D721Med (cell line): Measurements from ENCODE around the gene HSF2BP.

Experiments used
- DNase-seq: peaks from one replicate; pipeline ENCODE4 v3.0.0; 2011; ENCODE audit warnings: low spot score; ENCODE audit not compliant: insufficient read length
- FAIRE-seq: peaks from 2 replicates; lab custom pipeline; 2011; peaks lifted over from hg19 to GRCh38; lab: Jason Lieb, UNC
- TF ChIP-seq, protein P1 (sequence below): IDR thresholded peaks from 2 replicates; pipeline ENCODE4 v1.5.1; 2012; ENCODE audit warnings: mild to moderate bottlenecking, control low read depth; ENCODE audit not compliant: insufficient read depth; ENCODE audit errors: missing control alignments

HSF2BP gene

DNA sequence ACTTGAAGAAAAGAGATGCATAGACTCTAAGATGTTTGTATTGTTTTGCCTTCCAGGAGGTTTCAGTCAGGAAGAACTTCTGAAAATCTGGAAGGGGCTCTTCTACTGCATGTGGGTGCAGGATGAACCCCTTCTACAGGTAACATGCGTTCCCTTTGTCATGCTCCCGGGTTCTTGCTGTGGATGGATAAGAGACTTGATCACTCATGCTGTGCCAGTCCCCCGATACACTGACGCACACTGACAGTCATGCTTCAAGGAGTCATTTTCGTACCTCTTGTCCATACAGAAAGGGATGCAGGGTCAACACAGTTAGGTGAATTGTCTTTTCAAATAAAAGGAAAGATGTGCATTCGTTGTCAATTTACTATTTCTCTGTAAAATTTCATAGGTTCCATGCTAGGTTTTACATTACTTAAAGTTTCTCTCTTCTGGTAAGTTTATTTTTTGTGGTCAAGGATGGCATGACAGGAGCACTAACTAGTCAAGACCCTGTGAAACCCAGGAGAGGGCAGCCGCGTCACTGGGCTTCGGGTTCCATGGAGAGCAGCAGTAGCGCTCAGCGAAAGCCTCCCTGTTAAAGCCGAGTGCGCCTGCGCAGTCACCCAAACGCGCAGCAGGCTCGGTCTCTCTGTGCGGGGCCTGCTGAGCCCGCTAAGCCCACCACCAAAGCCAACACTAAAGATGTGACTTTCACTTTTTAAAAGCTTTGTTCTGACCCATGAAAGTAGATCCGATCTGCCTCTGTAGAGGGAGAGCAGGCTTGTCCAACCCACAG is 10.7 kb upstream of the HSF2BP start:
- TF ChIP-seq, protein P1, sequence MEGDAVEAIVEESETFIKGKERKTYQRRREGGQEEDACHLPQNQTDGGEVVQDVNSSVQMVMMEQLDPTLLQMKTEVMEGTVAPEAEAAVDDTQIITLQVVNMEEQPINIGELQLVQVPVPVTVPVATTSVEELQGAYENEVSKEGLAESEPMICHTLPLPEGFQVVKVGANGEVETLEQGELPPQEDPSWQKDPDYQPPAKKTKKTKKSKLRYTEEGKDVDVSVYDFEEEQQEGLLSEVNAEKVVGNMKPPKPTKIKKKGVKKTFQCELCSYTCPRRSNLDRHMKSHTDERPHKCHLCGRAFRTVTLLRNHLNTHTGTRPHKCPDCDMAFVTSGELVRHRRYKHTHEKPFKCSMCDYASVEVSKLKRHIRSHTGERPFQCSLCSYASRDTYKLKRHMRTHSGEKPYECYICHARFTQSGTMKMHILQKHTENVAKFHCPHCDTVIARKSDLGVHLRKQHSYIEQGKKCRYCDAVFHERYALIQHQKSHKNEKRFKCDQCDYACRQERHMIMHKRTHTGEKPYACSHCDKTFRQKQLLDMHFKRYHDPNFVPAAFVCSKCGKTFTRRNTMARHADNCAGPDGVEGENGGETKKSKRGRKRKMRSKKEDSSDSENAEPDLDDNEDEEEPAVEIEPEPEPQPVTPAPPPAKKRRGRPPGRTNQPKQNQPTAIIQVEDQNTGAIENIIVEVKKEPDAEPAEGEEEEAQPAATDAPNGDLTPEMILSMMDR, result no peak
- FAIRE-seq, result no peak

DNA sequence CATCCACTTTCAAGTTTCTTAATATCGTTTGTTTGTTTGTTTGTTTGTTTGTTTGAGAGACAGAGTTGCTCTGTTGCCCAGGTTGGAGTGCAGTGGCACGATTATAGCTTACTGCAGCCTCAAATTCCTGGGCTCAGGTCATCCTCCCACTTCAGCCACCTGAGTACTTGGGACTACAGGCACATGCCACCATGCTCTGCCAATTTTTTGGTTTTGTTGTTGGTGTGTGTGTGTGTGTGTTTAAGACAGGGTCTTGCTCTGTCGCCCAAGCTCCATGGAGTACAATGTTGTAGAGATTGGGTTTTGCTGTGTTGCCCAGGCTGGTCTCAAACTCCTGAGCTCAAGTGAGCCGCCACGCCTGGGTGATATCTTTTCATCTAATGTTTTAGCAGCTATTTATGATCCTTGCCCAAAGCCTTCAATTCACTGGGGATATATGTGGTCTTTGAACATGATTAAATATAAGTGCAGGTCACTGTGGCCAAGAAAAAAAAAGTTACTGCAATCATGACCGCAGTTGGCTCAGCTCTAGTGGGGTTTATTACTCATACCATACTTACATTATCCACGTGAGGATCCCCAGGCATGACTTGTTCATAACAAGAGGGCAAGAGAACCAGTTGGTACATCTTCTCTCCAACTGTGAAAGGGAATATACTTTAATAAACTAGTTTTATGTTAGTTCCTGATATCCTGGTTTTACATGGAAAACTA is 8.1 kb upstream of the HSF2BP start:
- DNase-seq (no peak), FAIRE-seq (no peak)
- TF ChIP-seq, protein P1, result no peak

More for the DNA sequence above, 10.7 kb upstream of the HSF2BP start:
- DNase-seq, result no peak

DNA sequence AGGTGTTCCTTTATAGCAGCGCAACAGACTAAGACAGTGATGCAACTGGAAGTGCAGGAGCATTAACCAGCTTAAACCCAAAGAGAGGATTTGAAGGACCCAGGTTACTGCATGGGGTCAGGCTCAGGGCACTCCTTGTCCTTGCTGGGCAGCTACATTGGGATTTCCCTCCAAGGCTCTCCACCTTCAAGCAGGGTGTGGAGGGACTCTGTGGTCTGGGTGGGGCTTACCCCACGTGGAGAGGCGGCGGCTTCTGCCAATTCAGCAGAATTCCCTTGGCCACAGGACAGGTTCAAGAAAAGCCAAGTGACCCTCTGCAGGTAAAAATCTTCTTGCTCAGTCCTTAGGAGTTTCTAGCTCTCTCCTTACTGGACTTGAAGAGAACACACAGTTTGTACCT is 6.6 kb upstream of the HSF2BP start:
- no peak for FAIRE-seq
- TF ChIP-seq, protein P1, result no peak
- DNase-seq, result no peak

DNA sequence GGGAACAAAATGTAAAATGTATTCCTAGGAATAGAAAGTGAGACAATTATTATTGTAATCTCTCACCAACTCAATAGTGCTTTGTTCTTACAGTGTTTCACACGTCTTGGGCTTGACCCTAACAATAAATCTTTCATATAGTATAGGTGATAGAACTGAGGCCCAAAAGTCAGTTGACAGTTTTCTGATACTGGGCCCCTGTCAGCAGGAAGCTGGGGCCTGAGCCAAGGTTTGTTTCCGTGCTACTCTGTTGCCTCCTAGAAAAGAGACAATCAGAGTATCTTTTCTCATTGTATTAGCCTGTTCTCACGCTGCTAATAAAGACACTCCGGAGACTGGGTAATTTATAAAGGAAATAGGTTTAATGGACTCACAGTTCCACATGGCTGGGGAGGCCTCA is 5.1 kb upstream of the HSF2BP start:
- TF ChIP-seq, protein P1, result no peak
- FAIRE-seq, result no peak
- no peak for DNase-seq

DNA sequence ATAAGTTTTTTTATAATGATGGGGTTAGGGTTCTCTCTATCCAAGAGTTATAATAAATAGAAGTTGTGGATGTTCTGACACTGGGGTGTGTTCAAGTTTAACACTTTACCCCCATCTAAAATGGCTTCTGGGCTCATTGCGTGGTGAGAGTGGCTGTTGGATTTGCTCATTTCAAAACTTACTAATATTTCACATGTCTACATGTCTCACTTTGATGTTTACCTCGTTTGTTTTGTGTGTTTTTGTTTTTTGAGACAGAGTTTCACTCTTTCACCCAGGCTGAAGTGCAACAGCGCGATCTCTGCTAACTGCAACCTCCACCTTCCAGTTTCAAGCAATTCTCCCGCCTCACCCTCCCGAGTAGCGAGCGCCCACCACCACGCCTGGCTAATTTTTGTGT is 3.7 kb upstream of the HSF2BP start:
- FAIRE-seq (no peak), DNase-seq (no peak)
- TF ChIP-seq, protein P1, result no peak

DNA sequence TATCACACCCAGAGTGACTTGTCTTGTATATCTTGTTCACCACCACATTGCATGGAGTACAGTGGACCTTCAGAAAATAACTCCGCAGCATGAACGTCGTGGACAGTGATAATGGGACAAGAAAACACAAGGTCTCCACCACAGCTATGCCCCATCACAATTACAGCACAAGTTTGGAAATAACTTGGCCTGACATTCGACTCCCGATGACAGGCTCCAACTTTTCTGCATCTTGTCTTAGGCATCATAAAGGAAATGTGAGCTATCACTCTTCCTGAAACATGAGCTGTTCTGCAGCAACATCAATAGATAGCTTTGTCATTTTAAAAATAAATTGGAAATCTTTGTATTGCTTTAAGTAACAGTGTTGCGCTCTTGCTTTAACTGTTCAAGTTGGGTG is 3.0 kb upstream of the HSF2BP start:
- TF ChIP-seq, protein P1, result no peak
- DNase-seq (no peak), FAIRE-seq (no peak)

DNA sequence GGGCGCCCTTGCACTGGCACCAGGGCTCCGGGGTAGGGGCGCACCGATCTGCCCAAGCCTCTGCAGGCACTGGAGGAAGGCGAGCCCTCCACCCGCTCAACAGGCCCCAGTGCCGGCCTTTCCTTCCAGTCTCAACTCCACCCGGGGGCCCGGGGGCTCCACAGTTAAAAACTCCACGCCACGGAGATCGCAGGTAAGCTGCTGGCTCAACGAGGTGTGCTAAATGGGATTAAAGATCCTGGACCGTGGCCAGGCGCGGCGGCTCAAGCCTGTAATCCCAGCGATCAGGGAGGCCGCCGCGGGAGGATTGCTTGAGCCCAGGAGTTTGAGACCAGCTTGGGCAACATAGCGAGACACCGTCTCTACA is 536 bp downstream of the HSF2BP start:
- TF ChIP-seq, protein P1, result no peak
- no peak for FAIRE-seq
- peak; percentile 71 for DNase-seq
